ENCODE measurements around the gene CCNF.

The CCNF gene

DNA sequence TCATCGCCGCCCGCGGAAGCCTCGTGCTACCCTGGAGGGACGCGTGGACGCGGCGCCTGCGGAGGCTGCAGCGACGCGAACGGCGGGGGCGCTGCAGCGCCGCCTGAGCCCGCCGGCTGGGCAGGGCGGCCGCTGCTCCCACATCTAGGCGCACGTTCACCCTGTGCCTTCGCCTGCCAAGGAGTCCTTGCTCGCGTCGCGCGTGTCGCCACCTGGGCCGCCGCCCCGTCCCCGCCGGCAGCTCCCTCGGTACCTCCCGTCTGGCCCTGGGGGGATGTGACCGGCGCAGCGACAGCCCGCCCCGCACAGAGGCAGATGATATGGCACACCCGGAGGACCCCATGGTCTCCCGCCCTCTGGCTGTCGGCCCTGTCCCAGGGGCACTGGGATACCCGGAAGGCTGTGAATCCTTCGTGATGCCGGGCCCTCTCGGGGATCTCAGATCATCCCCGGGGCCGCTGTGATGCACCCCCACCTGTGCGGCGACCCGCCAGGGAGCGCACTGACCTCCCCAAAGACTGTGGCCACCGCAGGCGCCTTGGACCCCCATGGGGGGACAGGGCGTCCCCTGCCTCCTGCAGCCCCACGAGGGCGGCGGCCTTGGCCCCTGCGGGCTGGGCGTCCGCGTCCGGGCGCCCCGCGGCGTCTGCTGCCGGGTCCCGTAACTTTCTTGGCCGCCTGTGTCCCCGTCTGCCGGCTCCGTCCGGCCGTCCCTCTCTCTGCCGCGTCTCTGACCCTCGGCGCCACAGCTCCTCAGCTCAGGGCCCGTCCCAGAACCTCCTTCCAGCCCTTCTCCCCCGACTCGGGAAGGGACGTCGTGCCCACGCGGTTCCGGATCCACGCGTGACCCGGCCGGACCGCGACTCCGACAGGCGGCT, 45.0 kb downstream of the CCNF start:
- peak overlapping the region; percentile 78 for H3K4me3 ChIP-seq (ENCODE audit: low read depth, low read length)
- POLR2A ChIA-PET, result interaction anchor here (1.0 to 1.6 kb wide), 4 partner anchors 9 to 134 kb away, joined by 3 to 6 read pairs (median 5); partner anchors contain the start of genes ABCA3 and TEDC2
- no peak for DNase-seq (ENCODE audit: low read depth, low spot score)
- TF ChIP-seq CTCF (IDR thresholded peaks at IDR 0.05; ENCODE audit: insufficient read depth, low read length, missing control alignments), result peak; percentile 2
- CTCF ChIA-PET, result interaction anchor here (0.8 to 1.8 kb wide), 8 partner anchors 9 to 258 kb away, joined by 3 to 8 read pairs (median 3); partner anchors contain the start of gene TEDC2

- no peak for DNase-seq (ENCODE audit: low read depth, low spot score)
- ChIA-PET CTCF (interaction anchor here (0.8 to 1.8 kb wide), 5 partner anchors 10 to 27 kb away, joined by 3 to 8 read pairs (median 3); partner anchors contain the start of gene TEDC2), POLR2A (interaction anchor here (1.0 to 1.6 kb wide), 4 partner anchors 8 to 134 kb away, joined by 3 to 6 read pairs (median 5); partner anchors contain the start of genes ABCA3 and TEDC2)
- peak within 1 kb of the TSS; percentile 78 for H3K4me3 ChIP-seq (ENCODE audit: low read depth, low read length)
- TF ChIP-seq CTCF (IDR thresholded peaks at IDR 0.05; ENCODE audit: insufficient read depth, low read length, missing control alignments), result no peak
These were observed 45.7 kb downstream of the CCNF start, which contains the start of gene TBC1D24 for GRCh38 chr16:2474877-2475412. Gene TBC1D24, plus strand, starts transcription at chr16:2475127. Its CDS starts 21,022 bp downstream, at chr16:2496149.

DNA sequence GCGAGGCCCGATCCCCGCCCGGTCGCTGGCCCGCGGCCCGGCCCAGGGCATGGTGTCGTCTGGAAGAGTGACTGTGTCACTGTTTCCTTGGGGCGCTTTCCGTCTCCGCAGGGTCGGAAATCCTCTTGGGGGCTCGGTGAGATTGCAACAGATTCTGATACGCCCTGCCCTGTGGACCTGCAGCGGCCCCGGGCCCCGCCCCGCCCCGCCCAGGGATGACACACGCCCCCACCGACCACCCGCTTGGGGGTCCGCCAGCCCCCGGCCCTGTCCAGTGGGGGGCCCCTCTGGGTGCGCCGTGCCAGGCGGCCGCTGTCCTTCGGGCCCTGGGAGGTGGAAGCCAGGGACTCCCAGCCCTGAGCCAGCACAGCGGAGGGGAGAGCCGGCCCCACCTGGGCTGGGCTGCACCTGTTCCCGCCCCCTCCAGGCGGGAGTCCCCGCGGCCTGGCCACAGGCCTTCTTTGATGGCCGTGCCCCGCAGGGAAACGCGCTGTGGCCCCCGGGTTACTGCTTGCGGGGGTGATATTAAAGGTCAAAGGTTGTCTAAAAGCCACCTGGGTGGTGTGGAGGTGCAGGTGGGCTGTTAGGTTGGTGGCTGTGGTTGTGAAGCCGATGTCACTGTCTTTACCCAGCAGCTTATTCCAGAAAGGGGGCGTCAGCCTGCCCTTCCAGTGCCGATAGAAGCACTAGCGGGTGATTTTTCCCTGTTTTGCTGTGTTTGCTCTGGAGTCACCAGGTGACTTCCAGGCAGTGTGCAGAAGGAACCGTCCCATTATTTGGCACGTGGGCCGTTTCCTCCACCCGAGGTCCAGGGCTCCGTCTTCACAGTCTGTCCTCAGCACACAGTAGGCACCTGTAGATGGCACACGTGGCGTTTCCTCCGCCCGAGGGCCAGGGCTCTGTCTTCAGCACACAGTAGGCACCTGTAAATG, 46.4 kb downstream of the CCNF start:
- POLR2A ChIA-PET, result interaction anchor here (1.0 to 1.6 kb wide), 4 partner anchors 8 to 135 kb away, joined by 3 to 6 read pairs (median 5); partner anchors contain the start of genes ABCA3 and TEDC2
- no peak for DNase-seq (ENCODE audit: low read depth, low spot score)
- CTCF ChIA-PET, result interaction anchor here (1.1 to 1.8 kb wide), 4 partner anchors 9 to 26 kb away, joined by 3 to 8 read pairs (median 6); no protein-coding TSS in a partner anchor
- peak overlapping the region; percentile 78 for H3K4me3 ChIP-seq (ENCODE audit: low read depth, low read length)
- TF ChIP-seq CTCF (IDR thresholded peaks at IDR 0.05; ENCODE audit: insufficient read depth, low read length, missing control alignments), result no peak

GRCh38 chr16:2476345-2476720, 47.1 kb downstream of the CCNF start:
- POLR2A ChIA-PET, result no interaction called here
- no peak for DNase-seq (ENCODE audit: low read depth, low spot score)
- no peak for TF ChIP-seq CTCF (IDR thresholded peaks at IDR 0.05; ENCODE audit: insufficient read depth, low read length, missing control alignments)
- H3K4me3 ChIP-seq (ENCODE audit: low read depth, low read length), result peak overlapping the region; percentile 78
- CTCF ChIA-PET, result interaction anchor here (1.6 to 1.8 kb wide), 2 partner anchors 22 to 24 kb away, joined by 4 to 10 read pairs; no protein-coding TSS in a partner anchor

DNA sequence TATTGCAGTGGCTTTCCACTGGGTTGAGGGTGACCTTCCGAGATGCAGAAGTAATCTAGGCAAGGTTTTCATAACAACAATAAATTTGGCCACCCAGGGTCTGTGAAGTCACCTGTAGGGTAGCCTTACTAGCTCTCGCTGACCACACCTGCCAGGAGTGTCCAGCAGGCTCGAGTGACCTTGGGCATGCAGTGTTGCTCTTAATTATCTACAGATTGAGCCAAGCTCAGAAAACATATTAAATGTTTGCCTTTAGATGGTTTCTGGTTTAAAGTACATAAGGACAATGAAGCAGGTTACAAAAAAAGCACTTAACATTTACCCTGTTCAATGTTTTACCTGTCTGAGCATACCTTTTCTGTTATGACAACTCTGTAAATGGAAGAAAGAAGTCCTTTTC, 47.5 kb downstream of the CCNF start:
- no peak for DNase-seq (ENCODE audit: low read depth, low spot score)
- ChIA-PET CTCF (interaction anchor here (1.0 to 1.8 kb wide), 3 partner anchors 22 to 136 kb away, joined by 4 to 10 read pairs (median 4); partner anchors contain the start of gene ABCA3), POLR2A (no interaction called here)
- no peak overlapping the region for H3K4me3 ChIP-seq (ENCODE audit: low read depth, low read length)
- no peak for TF ChIP-seq CTCF (IDR thresholded peaks at IDR 0.05; ENCODE audit: insufficient read depth, low read length, missing control alignments)

All from AG04449 (cell line).